DOHH2 (cell line): Measurements from ENCODE around the gene HTRA2.

Source experiments
- CTCF ChIP-seq: fragments of 200-600 bp; sonication (generic); IDR thresholded peaks from one replicate; pipeline ENCODE4 v1.5.1; 2014; ENCODE audit warnings: antibody characterized with exemption, mild to moderate bottlenecking, low read depth, low read length; ENCODE audit not compliant: poor library complexity, severe bottlenecking
- EZH2phosphoT487 ChIP-seq: fragments of 200-600 bp; sonication (generic); IDR thresholded peaks from 2 replicates; pipeline ENCODE4 v1.6.1; 2017; ENCODE audit warnings: borderline replicate concordance, mild to moderate bottlenecking, antibody characterized with exemption, low read length, moderate library complexity, mixed read lengths

GRCh38 chr2:74510272-74510671, 19.5 kb upstream of the HTRA2 start:
- TF ChIP-seq CTCF (no peak), EZH2phosphoT487 (no peak)
